Activated CD8-positive, alpha-beta T cell treated with anti-CD3 and anti-CD28 coated beads for 36 hours (primary cell): Measurements from ENCODE around the gene KHDC4. TPM values are rescaled to one million over a fixed set of nuclear protein-coding genes. Genes with fewer than 3 reads are reported as not detected.
"Not testable (repeated sequence)": the region's sequence is repeated elsewhere in the genome, so short reads cannot be mapped to it uniquely, and the experiment has no call there.

Experiments used
- ATAC-seq: fragments of 200-7000 bp; cut with Tn5 transposase; one replicate; pipeline ENCODE4 v1.10.0; 2021; ENCODE audit warnings: mild to moderate bottlenecking, moderate library complexity
- CTCF ChIA-PET: fragments of 350-600 bp; sonication (Branson Sonifier 250); formaldehyde crosslinking; loops from one replicate; lab custom pipeline; 2021; ENCODE audit warnings: antibody characterized with exemption; lab: Charles Lee
- POLR2A ChIA-PET: fragments of 350-600 bp; sonication (Branson Sonifier 250); formaldehyde crosslinking; loops from one replicate; lab custom pipeline; 2021; ENCODE audit warnings: antibody characterized with exemption; lab: Charles Lee
- DNase-seq: peaks from one replicate; pipeline ENCODE4 v3.0.0-alpha.2; 2020
- H3K27ac Mint-ChIP-seq: one replicate; pipeline ENCODE4 v1.8.0; 2021; ENCODE audit warnings: mild to moderate bottlenecking, mixed read lengths
- H3K27me3 Mint-ChIP-seq: one replicate; pipeline ENCODE4 v1.8.0; 2021; ENCODE audit warnings: mixed read lengths
- H3K36me3 Mint-ChIP-seq: one replicate; pipeline ENCODE4 v1.8.0; 2021; ENCODE audit warnings: low read depth, mixed read lengths
- H3K4me1 Mint-ChIP-seq: one replicate; pipeline ENCODE4 v1.8.0; 2021; ENCODE audit warnings: low read depth, mixed read lengths
- H3K4me3 Mint-ChIP-seq: one replicate; pipeline ENCODE4 v1.8.0; 2021; ENCODE audit warnings: mild to moderate bottlenecking, moderate library complexity, mixed read lengths
- H3K9me3 Mint-ChIP-seq: one replicate; pipeline ENCODE4 v1.8.0; 2021; ENCODE audit warnings: mixed read lengths
- intact Hi-C: fragments of 100-400 bp; cut with micrococcal nuclease; formaldehyde crosslinking; loops from one replicate; pipeline ENCODE4 v1.10.0; 2022
- total RNA-seq, 2 experiments: library from RNA; stranded (reverse); gene quantifications; one replicate each; pipeline ENCODE4 v1.2.3, GENCODE V29; 2021
- TF ChIP-seq, protein P1 (sequence below): fragments of 200-600 bp; IDR thresholded peaks from one replicate; pipeline ENCODE4 v1.8.0; 2022; ENCODE audit warnings: antibody characterized with exemption, mild to moderate bottlenecking

Gene KHDC4
- total RNA-seq, 2 experiments from 2014 or later, result 68.1 to 71.3 TPM

DNA sequence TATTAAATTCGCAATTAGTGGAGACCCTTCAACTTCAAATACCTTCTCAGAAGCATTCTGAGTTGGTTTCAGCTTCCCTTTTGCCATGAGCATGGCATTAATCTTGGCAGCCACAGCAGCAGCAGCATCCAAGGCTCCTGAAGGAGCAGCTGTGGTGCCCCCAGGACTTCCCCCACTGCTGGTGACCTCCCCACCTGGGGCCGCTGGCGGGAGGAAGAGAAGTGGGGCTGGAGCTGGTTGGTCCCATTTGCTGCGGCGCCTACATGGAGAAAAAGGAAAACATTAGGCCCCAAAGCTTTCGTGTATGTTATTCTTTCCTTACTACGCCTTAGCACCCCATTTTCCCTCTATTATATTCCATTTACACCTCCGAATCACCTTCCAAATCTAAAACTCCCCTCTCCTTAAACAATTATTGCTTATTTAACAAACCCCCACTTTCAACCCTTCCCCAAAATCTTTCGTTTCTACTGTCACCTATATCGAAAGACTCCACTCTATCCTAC lies 569 bp downstream of the KHDC4 start:
- Mint-ChIP-seq H3K9me3 (no peaks in the 10 kb centered on the region), H3K27me3 (no peaks in the 10 kb centered on the region), H3K27ac (no peak overlapping the region), H3K36me3 (peaks cover 36% of the 10 kb centered on the region), H3K4me3 (no peak overlapping the region), H3K4me1 (peaks cover 43% of the 10 kb centered on the region)
- DNase-seq (no peak), ATAC-seq (no peak)
- TF ChIP-seq, protein P1, sequence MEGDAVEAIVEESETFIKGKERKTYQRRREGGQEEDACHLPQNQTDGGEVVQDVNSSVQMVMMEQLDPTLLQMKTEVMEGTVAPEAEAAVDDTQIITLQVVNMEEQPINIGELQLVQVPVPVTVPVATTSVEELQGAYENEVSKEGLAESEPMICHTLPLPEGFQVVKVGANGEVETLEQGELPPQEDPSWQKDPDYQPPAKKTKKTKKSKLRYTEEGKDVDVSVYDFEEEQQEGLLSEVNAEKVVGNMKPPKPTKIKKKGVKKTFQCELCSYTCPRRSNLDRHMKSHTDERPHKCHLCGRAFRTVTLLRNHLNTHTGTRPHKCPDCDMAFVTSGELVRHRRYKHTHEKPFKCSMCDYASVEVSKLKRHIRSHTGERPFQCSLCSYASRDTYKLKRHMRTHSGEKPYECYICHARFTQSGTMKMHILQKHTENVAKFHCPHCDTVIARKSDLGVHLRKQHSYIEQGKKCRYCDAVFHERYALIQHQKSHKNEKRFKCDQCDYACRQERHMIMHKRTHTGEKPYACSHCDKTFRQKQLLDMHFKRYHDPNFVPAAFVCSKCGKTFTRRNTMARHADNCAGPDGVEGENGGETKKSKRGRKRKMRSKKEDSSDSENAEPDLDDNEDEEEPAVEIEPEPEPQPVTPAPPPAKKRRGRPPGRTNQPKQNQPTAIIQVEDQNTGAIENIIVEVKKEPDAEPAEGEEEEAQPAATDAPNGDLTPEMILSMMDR, result no peak
- ChIA-PET POLR2A (interaction anchor here (0.6 to 6.0 kb wide), 18 partner anchors 10 to 124 kb away, joined by 3 to 54 read pairs (median 6); partner anchors contain the start of gene ARHGEF2), CTCF (interaction anchor here (0.7 to 6.1 kb wide), 14 partner anchors 10 to 196 kb away, joined by 3 to 78 read pairs (median 4); partner anchors contain the start of gene ARHGEF2)
- intact Hi-C loops, result no loop called here

DNA sequence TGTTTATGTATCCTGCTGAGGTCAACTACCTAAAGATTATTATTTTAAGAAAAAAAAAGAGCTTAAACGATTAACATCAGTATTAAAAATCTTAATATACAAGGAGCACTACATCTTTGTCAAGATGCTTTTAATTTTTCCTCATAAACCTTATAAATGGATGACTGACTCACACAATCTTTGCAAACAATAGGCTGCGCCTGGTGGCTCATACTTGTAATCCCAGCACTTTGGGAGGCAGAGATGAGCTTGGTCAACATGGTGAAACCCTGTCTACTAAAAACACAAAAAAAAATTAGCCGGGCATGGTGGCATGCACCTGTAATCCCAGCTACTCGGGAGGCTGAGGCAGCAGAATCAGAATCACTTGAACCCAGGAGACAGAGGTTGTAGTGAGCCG lies 1.7 kb downstream of the KHDC4 start:
- TF ChIP-seq, protein P1, result no peak
- H3K4me3 Mint-ChIP-seq, result no peak overlapping the region
- ChIA-PET POLR2A (interaction anchor here (0.8 to 6.0 kb wide), 8 partner anchors 10 to 64 kb away, joined by 3 to 46 read pairs (median 4); partner anchors contain the start of gene ARHGEF2), CTCF (interaction anchor here (0.6 to 6.1 kb wide), 9 partner anchors 10 to 134 kb away, joined by 3 to 78 read pairs (median 4); no protein-coding TSS in a partner anchor)
- H3K27ac Mint-ChIP-seq, result peak overlapping the region; percentile 61
- H3K4me1 Mint-ChIP-seq, result peaks cover 39% of the 10 kb centered on the region
- no peaks in the 10 kb centered on the region for H3K27me3 Mint-ChIP-seq
- DNase-seq (no peak), ATAC-seq (no peak)
- peaks cover 39% of the 10 kb centered on the region for H3K36me3 Mint-ChIP-seq
- intact Hi-C loops, result no loop called here
- no peaks in the 10 kb centered on the region for H3K9me3 Mint-ChIP-seq

DNA sequence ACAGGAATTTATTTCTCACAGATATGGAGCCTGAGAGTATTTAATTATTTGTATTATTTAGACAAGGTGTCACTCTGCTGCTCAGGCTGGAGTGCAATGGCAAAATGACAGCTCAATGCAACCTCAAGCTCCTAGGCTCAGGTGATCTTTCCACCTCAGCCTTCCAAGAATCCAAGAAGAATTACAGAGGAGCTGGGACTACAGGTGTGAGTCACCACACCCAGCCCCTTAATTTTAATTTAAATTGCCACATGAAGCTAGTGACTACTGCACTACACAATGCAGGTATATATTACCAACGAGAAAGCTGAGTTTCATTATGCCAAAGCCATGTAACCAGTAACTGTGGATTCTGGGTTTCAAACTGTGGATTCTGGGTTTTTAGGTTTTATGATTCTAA lies 2.1 kb downstream of the KHDC4 start:
- TF ChIP-seq, protein P1, result no peak
- intact Hi-C loops, result no loop called here
- H3K27ac Mint-ChIP-seq, result peak overlapping the region; percentile 27

DNA sequence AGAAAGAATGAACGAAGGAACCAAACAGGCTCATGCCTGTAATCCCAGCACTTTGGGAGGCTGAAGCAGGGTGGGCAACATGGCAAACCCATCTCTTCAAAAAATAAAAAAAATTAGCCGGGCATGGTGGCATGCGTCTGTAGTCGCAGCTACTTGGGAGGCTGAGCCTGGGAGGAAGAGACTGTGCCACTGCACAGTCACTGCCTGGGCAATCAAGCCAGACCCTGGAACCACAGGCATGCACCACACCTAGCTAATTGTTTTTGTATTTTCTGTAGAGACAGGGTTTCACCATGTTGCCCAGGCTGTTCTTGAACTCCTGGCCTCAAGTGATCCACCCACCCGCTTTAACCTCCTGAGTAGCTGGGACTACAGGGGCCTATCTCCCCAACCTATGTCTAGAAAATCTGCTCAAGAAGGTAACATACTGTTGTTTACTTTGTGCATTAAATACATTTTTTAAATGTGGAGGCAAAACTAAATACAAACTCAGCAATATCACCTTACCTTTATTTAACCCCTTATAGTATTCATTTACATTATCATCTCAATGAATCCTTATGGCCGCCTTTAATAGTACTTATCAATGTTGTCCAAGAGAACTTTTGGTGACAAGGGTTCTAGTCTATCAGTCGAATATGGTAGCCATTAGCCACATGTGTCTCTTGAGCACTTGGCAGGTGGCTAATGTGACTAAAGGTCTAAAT lies 2.7 kb downstream of the KHDC4 start:
- intact Hi-C loops, result no loop called here
- TF ChIP-seq, protein P1, result no peak
- no peaks in the 10 kb centered on the region for H3K9me3 Mint-ChIP-seq
- H3K4me3 Mint-ChIP-seq, result no peak overlapping the region
- peaks cover 39% of the 10 kb centered on the region for H3K4me1 Mint-ChIP-seq
- ChIA-PET CTCF (interaction anchor here (1.2 to 6.1 kb wide), 4 partner anchors 45 to 135 kb away, joined by 3 to 78 read pairs (median 12); partner anchors contain the start of genes LAMTOR2 and UBQLN4), POLR2A (interaction anchor here (0.5 to 6.0 kb wide), 8 partner anchors 10 to 1765 kb away, joined by 3 to 46 read pairs (median 4); partner anchors contain the start of gene ARHGEF2)
- peaks cover 49% of the 10 kb centered on the region for H3K36me3 Mint-ChIP-seq
- no peaks in the 10 kb centered on the region for H3K27me3 Mint-ChIP-seq
- H3K27ac Mint-ChIP-seq, result peak overlapping the region; percentile 27
- DNase-seq (no peak), ATAC-seq (no peak)

More for the DNA sequence above, 2.1 kb downstream of the KHDC4 start:
- Mint-ChIP-seq H3K4me1 (peaks cover 39% of the 10 kb centered on the region), H3K27me3 (no peaks in the 10 kb centered on the region), H3K4me3 (no peak overlapping the region), H3K9me3 (no peaks in the 10 kb centered on the region), H3K36me3 (peaks cover 43% of the 10 kb centered on the region)
- ChIA-PET CTCF (interaction anchor here (0.6 to 6.1 kb wide), 7 partner anchors 10 to 134 kb away, joined by 3 to 78 read pairs (median 3); no protein-coding TSS in a partner anchor), POLR2A (interaction anchor here (0.7 to 6.0 kb wide), 9 partner anchors 10 to 64 kb away, joined by 3 to 46 read pairs (median 4); partner anchors contain the start of gene ARHGEF2)
- ATAC-seq (no peak), DNase-seq (no peak)

DNA sequence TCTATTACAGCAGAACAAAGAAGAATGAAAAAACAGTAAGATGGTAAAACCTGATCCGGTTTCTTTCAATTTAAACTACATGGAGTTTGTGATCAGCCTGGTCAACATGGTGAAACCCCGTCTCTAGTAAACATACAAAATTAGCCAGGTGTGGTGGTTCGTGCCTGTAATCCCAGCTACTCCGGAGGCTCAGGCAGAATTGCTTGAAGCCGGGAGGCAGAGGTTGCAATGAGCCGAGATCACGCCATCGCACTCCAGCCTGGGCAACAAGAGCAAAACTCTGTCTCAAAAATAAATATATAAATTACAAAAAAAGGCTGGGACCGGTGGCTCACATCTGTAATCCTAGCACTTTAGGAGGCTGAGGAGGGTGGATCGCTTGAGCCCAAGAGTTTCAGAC lies 3.5 kb downstream of the KHDC4 start:
- CTCF ChIA-PET, result interaction anchor here (1.2 to 6.1 kb wide), 4 partner anchors 48 to 123 kb away, joined by 3 to 78 read pairs (median 6); partner anchors contain the start of genes ARHGEF2, LAMTOR2 and UBQLN4
- H3K27ac Mint-ChIP-seq, result peak overlapping the region; percentile 70
- peaks cover 36% of the 10 kb centered on the region for H3K4me1 Mint-ChIP-seq
- intact Hi-C loops, DNase-seq, H3K27me3 Mint-ChIP-seq, ATAC-seq, H3K9me3 Mint-ChIP-seq: not testable (repeated sequence)
- H3K4me3 Mint-ChIP-seq, result peak overlapping the region; percentile 38
- POLR2A ChIA-PET, result interaction anchor here (0.5 to 6.0 kb wide), 6 partner anchors 9 to 1764 kb away, joined by 3 to 46 read pairs (median 11); partner anchors contain the start of gene ARHGEF2
- H3K36me3 Mint-ChIP-seq, result peaks cover 52% of the 10 kb centered on the region
